H1 (cell line): ENCODE data around the gene SRF. TPM values are rescaled to one million over a fixed set of nuclear protein-coding genes. Genes with fewer than 3 reads are reported as not detected.

Experiments used
- RXRA ChIP-seq: IDR thresholded peaks from 2 replicates; pipeline ENCODE4 v1.6.1; 2011; ENCODE audit warnings: low read depth, mild to moderate bottlenecking, low read length, moderate library complexity; ENCODE audit not compliant: insufficient read depth
- polyA plus RNA-seq, 7 experiments: library from polyadenylated mRNA; depleted of rRNA in 3 of 7; stranded (reverse) in 5 of 7; unstranded in 2 of 7; fragments of >200 nt in 5 of 7; fragments of 200-250 nt in 2 of 7; gene quantifications; 1 replicate in 5 of 7; 2 replicates in 1 of 7; 4 replicates in 1 of 7; pipeline versions ENCODE4 v1.2.1 to v1.2.3, GENCODE V29; 2011 to 2013; ENCODE audit warnings: missing spikeins in 2 of 7, mixed read lengths in 2 of 7
- total RNA-seq: library from RNA; stranded (reverse); fragmentation: NEBNext Ultra II Directional; extraction: Animal tissue kit (Norgen Biotek cat#: 25700); gene quantifications from 2 replicates; pipeline ENCODE4 v1.2.1, GENCODE V29; 2021

Gene SRF
- total and polyA plus RNA-seq, 2 of the 8 experiments (the other 6 are each of a cell fraction or from before 2014, with no cell fraction given), result 49.0 to 69.5 TPM

GRCh38 chr6:43184268-43184985, 13.4 kb downstream of the SRF start (continued):
- no peak for TF ChIP-seq RXRA
- TF ChIP-seq, all 59 proteins: peak for 0
